MCF 10A (cell line): ENCODE results near the gene RGL2. TPM values are rescaled to one million over a fixed set of nuclear protein-coding genes. Genes with fewer than 3 reads are reported as not detected.
A peak's percentile ranks its signal among the peaks of the same experiment; 100 is the strongest.

Experiments used
- BruUV-seq: library from RNA; stranded (reverse); fragments of 400-500 nt; replicated peaks from 2 replicates; lab custom pipeline; 2021; lab: Mats Ljungman, UMichigan
- CTCF ChIA-PET: fragments of 300-600 bp; sonication (Branson Sonifier 250); formaldehyde crosslinking; extraction: SDS; loops from one replicate; lab custom pipeline; 2021; ENCODE audit warnings: antibody characterized with exemption, inconsistent platforms; lab: Yijun Ruan, JAX
- POLR2A ChIA-PET: fragments of 300-600, 350-650 bp; sonication (Branson Sonifier 250); formaldehyde crosslinking; extraction: SDS; loops from one replicate; lab custom pipeline; 2020; ENCODE audit warnings: antibody characterized with exemption, inconsistent platforms; lab: Yijun Ruan, JAX
- DNase-seq: peaks from one replicate; pipeline ENCODE4 v3.0.0-alpha.2; 2018; ENCODE audit not compliant: unreplicated experiment
- H3K27ac Mint-ChIP-seq: one replicate; pipeline ENCODE4 v1.8.0; 2022; ENCODE audit warnings: mild to moderate bottlenecking, low read depth, mixed read lengths; ENCODE audit not compliant: unreplicated experiment
- H3K27me3 Mint-ChIP-seq: one replicate; pipeline ENCODE4 v1.8.0; 2022; ENCODE audit warnings: mixed read lengths; ENCODE audit not compliant: insufficient read depth, unreplicated experiment
- H3K36me3 Mint-ChIP-seq: one replicate; pipeline ENCODE4 v1.8.0; 2022; ENCODE audit warnings: mild to moderate bottlenecking, moderate library complexity, mixed read lengths; ENCODE audit not compliant: insufficient read depth, unreplicated experiment
- H3K4me1 Mint-ChIP-seq: one replicate; pipeline ENCODE4 v1.8.0; 2022; ENCODE audit warnings: mixed read lengths; ENCODE audit not compliant: insufficient read depth, unreplicated experiment
- H3K4me3 Mint-ChIP-seq: one replicate; pipeline ENCODE4 v1.8.0; 2022; ENCODE audit warnings: mild to moderate bottlenecking, moderate library complexity, mixed read lengths; ENCODE audit not compliant: unreplicated experiment
- H3K9me3 Mint-ChIP-seq: one replicate; pipeline ENCODE4 v1.8.0; 2022; ENCODE audit warnings: mixed read lengths; ENCODE audit not compliant: unreplicated experiment
- intact Hi-C: fragments of 100-400 bp; cut with micrococcal nuclease; formaldehyde crosslinking; loops from 2 replicates; pipeline ENCODE4 v1.14.1; 2022
- total RNA-seq: library from RNA; stranded (reverse); gene quantifications from 2 replicates; pipeline ENCODE4 v1.2.3, GENCODE V29; 2022
- TF ChIP-seq, protein P1 (sequence below): fragments of 200-600 bp; IDR thresholded peaks from one replicate; pipeline ENCODE4 v1.8.0; 2022; ENCODE audit warnings: antibody characterized with exemption, mild to moderate bottlenecking; ENCODE audit not compliant: unreplicated experiment

Gene RGL2
- total RNA-seq, 1 experiment from 2014 or later = 30.4 TPM

DNA sequence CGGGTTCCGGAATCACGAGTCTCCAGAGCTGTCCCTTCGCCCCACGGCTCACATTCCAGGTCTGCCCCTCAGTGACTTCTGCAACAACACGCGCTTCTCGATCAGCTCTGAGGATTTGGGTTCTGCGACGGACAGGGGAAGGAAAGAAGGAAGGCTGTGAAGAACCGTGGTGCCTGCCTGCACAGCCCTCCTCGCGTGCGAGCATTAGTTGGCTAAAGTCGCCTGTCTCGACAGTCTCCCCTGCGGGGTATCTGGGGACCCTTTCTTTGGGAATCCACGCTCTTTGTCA lies 50.2 kb downstream of the RGL2 start:
- Mint-ChIP-seq H3K9me3 (no peaks in the 10 kb centered on the region), H3K36me3 (peaks cover 41% of the 10 kb centered on the region), H3K27me3 (peaks cover 5% of the 10 kb centered on the region), H3K27ac (peak overlapping the region; percentile 70), H3K4me3 (peak overlapping the region; percentile 82), H3K4me1 (peaks cover 22% of the 10 kb centered on the region)
- TSS peak; percentile 29 for BruUV-seq
- ChIA-PET CTCF (interaction anchor here (0.7 to 2.8 kb wide), 38 partner anchors 9 to 925 kb away, joined by 3 to 31 read pairs (median 5); partner anchors contain the start of genes HSD17B8, RPS18 and VPS52), POLR2A (interaction anchor here (0.7 to 5.5 kb wide), 25 partner anchors 8 to 349 kb away, joined by 3 to 110 read pairs (median 6); partner anchors contain the start of genes B3GALT4, BRD2, HSD17B8 and PFDN6)
- no peak for DNase-seq
- intact Hi-C loops = loop anchor here (1.0 to 2.0 kb wide), 5 partner anchors 40 to 234 kb away; partner anchors contain the start of genes RING1, RXRB and SLC39A7
- TF ChIP-seq, protein P1, sequence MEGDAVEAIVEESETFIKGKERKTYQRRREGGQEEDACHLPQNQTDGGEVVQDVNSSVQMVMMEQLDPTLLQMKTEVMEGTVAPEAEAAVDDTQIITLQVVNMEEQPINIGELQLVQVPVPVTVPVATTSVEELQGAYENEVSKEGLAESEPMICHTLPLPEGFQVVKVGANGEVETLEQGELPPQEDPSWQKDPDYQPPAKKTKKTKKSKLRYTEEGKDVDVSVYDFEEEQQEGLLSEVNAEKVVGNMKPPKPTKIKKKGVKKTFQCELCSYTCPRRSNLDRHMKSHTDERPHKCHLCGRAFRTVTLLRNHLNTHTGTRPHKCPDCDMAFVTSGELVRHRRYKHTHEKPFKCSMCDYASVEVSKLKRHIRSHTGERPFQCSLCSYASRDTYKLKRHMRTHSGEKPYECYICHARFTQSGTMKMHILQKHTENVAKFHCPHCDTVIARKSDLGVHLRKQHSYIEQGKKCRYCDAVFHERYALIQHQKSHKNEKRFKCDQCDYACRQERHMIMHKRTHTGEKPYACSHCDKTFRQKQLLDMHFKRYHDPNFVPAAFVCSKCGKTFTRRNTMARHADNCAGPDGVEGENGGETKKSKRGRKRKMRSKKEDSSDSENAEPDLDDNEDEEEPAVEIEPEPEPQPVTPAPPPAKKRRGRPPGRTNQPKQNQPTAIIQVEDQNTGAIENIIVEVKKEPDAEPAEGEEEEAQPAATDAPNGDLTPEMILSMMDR = no peak

DNA sequence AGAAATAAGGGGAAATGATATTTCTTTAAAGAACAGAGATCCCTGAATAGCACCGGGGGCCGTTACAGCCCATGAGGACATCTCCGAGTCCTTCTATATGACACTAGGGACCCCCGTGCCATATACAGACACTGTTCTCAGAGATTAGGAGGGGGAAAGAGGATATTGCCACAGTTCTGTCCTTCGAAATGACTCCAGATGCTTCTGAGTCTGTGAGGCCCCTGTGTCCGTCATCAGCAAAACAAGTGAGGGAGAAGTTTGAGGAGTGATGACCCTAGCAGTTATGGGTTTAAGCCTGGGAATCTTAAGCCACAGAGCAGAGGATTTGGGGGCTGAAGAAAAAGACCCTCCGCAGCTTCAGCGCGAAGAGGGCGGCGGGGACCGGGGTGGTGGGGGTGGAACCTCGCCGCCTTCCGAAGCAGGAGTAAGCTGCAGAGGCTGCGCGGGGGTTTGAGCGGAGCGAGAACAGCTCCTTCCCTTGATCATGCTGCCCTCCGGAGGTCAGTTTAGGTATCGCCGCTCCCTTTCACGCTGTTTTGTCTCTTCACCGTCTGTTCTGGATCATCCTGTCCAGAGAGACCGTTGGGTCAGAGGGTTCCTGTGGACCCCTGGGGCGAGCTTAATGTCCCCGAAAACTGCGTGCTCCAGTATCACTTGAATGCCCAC lies 50.6 kb downstream of the RGL2 start:
- ChIA-PET CTCF (interaction anchor here (0.6 to 2.8 kb wide), 41 partner anchors 10 to 925 kb away, joined by 3 to 31 read pairs (median 5); partner anchors contain the start of genes BRD2, HSD17B8, RPS18 and VPS52), POLR2A (interaction anchor here (0.5 to 5.5 kb wide), 31 partner anchors 8 to 348 kb away, joined by 3 to 110 read pairs (median 4); partner anchors contain the start of genes B3GALT4, BRD2, HSD17B8 and PFDN6)
- peak; percentile 90 for DNase-seq
- Mint-ChIP-seq H3K4me3 (peak overlapping the region; percentile 82), H3K4me1 (peaks cover 22% of the 10 kb centered on the region), H3K36me3 (peaks cover 41% of the 10 kb centered on the region), H3K9me3 (no peaks in the 10 kb centered on the region), H3K27me3 (peaks cover 10% of the 10 kb centered on the region), H3K27ac (peak overlapping the region; percentile 70)
- intact Hi-C loops = loop anchor here (1.0 to 2.0 kb wide), 5 partner anchors 39 to 234 kb away; partner anchors contain the start of genes RING1, RXRB and SLC39A7
- no TSS peak for BruUV-seq
- TF ChIP-seq, protein P1 = peak; percentile 97

DNA sequence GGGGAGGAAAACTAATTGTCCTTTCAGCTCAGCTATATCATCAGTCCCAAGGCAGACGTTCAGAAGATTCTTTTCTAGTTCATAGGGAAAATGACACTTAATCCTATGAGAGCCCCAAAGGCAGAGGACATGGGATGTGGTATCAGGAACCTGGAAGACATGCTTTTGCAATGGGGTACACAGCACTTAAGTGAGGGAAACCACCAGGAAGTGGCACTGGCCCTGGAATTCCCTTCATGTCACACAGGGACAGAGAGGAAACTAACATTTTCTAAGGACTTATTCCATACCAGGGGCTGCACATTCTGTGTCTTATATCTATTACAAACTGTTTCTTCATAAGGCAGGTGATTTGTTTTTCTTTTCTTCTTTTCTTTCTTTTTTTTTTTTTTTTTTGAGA lies 55.3 kb downstream of the RGL2 start:
- BruUV-seq = no TSS peak
- ChIA-PET POLR2A (interaction anchor here (0.8 kb wide), 1 partner anchor 11 kb away, joined by 3 read pairs; no protein-coding TSS in a partner anchor), CTCF (interaction anchor here (1.0 kb wide), 1 partner anchor 94 kb away, joined by 4 read pairs; no protein-coding TSS in a partner anchor)
- DNase-seq = no peak
- no peak overlapping the region for H3K4me3 Mint-ChIP-seq
- intact Hi-C loops = no loop called here
- TF ChIP-seq, protein P1 = no peak
- peaks cover 3% of the 10 kb centered on the region for H3K36me3 Mint-ChIP-seq
- H3K27me3 Mint-ChIP-seq = peaks cover 46% of the 10 kb centered on the region
- H3K9me3 Mint-ChIP-seq = no peaks in the 10 kb centered on the region
- no peak overlapping the region for H3K27ac Mint-ChIP-seq
- H3K4me1 Mint-ChIP-seq = no peaks in the 10 kb centered on the region

DNA sequence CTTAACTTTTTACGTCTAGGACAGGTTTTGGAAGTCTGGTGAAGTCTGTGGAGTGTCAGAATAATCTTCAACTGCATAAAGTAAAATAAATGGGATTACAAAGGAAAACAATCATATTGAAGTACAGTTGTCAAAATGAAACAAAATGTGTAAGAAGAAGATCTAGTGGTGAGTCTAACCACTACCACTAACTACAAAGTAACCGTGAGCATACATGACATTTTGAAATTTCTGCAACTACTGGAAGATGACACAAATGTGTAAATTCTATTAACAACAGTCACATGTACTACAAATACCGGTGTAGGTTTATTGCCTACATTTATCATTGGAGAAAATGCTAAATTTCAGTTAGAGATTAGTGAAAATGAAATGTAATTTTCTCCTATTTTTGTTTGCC lies 56.8 kb downstream of the RGL2 start:
- TF ChIP-seq, protein P1 = no peak
- H3K27ac Mint-ChIP-seq = no peak overlapping the region
- ChIA-PET CTCF (no interaction called here), POLR2A (no interaction called here)
- intact Hi-C loops = no loop called here
- no peak overlapping the region for H3K4me3 Mint-ChIP-seq
- no TSS peak for BruUV-seq
- peaks cover 46% of the 10 kb centered on the region for H3K27me3 Mint-ChIP-seq
- H3K9me3 Mint-ChIP-seq = no peaks in the 10 kb centered on the region
- H3K4me1 Mint-ChIP-seq = no peaks in the 10 kb centered on the region
- H3K36me3 Mint-ChIP-seq = no peaks in the 10 kb centered on the region
- DNase-seq = no peak
